Mammary epithelial cell (primary cell): ENCODE measurements around the gene MYO5C.

Experiments
- CTCF ChIP-seq, 2 donors: IDR thresholded peaks in 1 of 2; conservative IDR thresholded peaks in 1 of 2; 2 replicates each; pipeline ENCODE4 v1.5.1; 2011 to 2012; ENCODE audit warnings: inconsistent platforms in 2 of 2, low read length in 2 of 2, mild to moderate bottlenecking in 2 of 2, control low read depth in 1 of 2, low read depth in 1 of 2; ENCODE audit not compliant: insufficient read depth in 1 of 2; ENCODE audit errors: extremely low read depth in 1 of 2
- EZH2 ChIP-seq: IDR thresholded peaks from 2 replicates; pipeline ENCODE4 v1.6.1; 2012; ENCODE audit warnings: low read length, inconsistent platforms, borderline replicate concordance

DNA sequence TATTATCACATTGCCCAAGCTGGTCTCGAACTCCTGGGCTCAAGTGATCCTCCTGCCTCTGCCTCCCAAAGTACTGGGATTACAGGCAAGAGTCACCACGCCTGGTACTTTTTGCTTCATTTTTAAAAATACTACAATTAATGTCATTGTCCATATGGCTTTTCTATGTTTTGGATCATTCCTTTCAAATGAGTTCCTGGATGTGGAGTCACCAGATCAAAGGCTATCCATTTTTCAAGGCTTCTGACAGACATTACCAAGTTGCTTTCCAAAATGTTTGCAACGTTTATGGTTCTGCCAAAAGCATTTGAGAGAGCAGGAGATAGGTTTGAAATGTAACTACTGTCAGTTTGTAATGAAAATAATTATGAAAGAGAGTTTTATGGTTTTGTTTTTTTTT is 148.8 kb downstream of the MYO5C start:
- TF ChIP-seq CTCF (conservative IDR thresholded peaks at IDR 0.05 in 1 of 2, IDR thresholded peaks at IDR 0.05 in 1 of 2; ENCODE audit: extremely low read depth in 1 of 2, insufficient read depth in 1 of 2, low read depth in 1 of 2, low read length in 2 of 2) (no peak), EZH2 (no peak)
